Jurkat, Clone E6-1 (cell line): ENCODE measurements around the gene MRPL54.
"Not testable (repeated sequence)": the region's sequence is repeated elsewhere in the genome, so short reads cannot be mapped to it uniquely, and the experiment has no call there.

ENCODE experiments used
- DNase-seq: peaks from one replicate; pipeline ENCODE4 v3.0.0-alpha.2; 2011; ENCODE audit warnings: low read depth, low spot score
- H3K4me3 ChIP-seq: 2 replicates; pipeline ENCODE4 v1.5.1; 2011; ENCODE audit warnings: mild to moderate bottlenecking, low read length, control low read depth, moderate library complexity

Gene MRPL54

DNA sequence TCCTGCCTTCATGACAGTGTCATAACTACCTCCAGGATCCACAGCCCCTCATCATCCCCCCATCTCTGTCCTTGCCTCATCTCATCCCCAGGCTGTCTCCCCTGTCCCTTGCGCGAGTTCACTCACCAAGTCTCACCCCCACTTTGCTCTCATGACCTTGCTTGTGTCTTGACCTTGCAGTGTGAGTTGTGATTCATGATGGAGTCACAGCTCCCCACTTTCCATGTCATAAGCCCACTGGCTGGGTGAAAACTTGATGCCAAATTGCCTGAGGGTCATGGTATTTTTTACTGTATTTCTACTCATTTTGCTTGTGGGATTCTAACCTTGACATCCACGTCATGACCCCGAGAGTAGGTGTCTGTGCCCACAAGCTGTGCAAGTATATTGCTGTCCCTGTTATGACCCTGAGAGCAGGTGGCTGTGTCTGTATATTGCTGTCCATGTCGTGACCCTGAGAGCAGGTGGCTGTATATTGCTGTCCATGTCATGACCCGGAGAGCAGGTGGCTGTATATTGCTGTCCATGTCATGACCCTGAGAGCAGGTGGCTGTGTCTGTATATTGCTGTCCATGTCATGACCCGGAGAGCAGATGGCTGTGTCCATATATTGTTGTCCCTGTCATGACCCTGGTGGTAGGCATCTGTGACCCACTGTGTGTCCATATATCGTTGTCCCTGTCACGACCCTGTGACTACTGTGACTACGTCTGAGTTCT, 24.8 kb upstream of the MRPL54 start:
- no peak for DNase-seq
- H3K4me3 ChIP-seq, result no peak overlapping the region

DNA sequence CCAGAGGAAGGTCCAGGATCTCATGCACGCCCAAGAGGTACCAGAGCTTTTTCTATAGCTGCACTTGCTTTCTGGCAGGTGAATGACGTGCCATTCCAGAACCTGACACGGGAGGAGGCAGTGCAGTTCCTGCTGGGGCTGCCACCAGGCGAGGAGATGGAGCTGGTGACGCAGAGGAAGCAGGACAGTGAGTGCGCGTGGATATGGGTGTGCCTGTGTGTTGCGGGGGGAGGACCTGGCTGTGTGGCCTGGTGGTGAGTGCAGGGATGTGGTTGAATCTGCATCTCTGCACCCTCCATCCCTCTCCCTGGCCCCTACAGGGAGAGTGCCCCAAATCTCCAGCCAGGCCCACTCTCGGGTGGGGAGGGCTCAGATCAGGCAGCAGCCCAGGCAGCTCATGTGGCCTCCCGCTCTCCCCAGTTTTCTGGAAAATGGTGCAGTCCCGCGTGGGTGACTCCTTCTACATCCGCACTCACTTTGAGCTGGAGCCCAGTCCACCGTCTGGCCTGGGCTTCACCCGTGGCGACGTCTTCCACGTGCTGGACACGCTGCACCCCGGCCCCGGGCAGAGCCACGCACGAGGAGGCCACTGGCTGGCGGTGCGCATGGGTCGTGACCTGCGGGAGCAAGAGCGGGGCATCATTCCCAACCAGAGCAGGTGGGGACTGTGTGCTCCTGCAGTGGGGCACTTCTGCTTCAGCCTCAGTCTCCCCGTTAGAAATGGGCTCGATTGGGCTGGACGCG, 23.8 kb upstream of the MRPL54 start:
- no peak for DNase-seq

DNA sequence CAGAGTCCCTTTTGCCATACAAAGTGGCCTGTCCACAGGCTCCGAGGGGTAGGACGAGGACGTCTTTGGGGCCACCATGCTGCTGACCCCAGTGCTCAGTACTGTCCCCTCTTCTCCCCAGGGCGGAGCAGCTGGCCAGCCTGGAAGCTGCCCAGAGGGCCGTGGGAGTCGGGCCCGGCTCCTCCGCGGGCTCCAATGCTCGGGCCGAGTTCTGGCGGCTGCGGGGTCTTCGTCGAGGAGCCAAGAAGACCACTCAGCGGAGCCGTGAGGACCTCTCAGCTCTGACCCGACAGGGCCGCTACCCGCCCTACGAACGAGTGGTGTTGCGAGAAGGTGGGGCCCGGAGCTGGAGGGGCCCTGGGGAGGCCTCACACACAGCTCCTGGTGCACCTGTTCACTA, 22.1 kb upstream of the MRPL54 start:
- no peak for DNase-seq
- no peak overlapping the region for H3K4me3 ChIP-seq

More for the DNA sequence above, 23.8 kb upstream of the MRPL54 start:
- H3K4me3 ChIP-seq, result no peak overlapping the region

DNA sequence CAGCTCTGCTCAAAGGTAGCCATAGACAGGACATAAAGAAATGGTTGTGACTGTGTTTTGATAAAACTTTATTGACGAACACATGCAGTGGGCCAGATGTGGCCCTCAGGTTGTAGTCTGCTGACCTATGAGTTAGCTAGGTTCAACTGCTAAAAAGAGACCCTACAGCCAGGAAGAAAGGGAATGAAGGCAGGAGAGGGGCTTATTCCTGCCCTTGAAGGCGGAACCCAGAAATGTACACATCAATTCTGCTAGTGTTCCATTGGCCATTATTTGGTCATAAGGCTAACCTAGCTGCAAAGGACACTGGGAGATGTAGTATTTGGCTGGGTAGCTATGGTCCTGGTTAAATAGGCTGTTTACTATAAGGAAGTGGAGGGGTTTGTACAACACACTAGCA, 19.0 kb upstream of the MRPL54 start:
- no peak for DNase-seq
- H3K4me3 ChIP-seq, result no peak overlapping the region

GRCh38 chr19:3745363-3746045, 17.0 kb upstream of the MRPL54 start:
- no peak for DNase-seq
- H3K4me3 ChIP-seq, result no peak overlapping the region

- no peak for DNase-seq
- H3K4me3 ChIP-seq, result no peak overlapping the region
Observed at GRCh38 chr19:3746371-3747056, 16.0 kb upstream of the MRPL54 start.

- H3K4me3 ChIP-seq, result no peak overlapping the region
- no peak for DNase-seq
Observed at GRCh38 chr19:3748965-3749364, 13.5 kb upstream of the MRPL54 start.

DNA sequence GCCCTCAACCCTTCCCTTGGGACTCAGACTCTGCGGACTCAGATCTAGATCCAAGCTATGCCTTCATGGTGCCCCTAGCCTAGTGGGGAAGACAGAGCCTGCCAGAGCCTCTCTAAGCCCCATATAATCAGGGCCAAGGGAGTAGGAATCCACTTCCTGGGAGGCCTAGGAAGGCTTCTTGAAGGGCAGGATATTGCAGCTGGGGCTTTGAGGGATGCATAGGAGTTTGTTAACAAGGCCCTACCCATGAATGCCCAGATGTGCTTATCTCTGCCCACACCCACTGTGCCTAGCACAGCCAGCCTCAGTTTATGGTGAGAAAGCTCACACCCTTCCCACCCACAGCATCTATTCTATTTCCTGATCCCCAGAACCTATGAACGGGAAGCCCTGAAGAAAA, 12.3 kb upstream of the MRPL54 start:
- H3K4me3 ChIP-seq, result no peak overlapping the region
- no peak for DNase-seq

DNA sequence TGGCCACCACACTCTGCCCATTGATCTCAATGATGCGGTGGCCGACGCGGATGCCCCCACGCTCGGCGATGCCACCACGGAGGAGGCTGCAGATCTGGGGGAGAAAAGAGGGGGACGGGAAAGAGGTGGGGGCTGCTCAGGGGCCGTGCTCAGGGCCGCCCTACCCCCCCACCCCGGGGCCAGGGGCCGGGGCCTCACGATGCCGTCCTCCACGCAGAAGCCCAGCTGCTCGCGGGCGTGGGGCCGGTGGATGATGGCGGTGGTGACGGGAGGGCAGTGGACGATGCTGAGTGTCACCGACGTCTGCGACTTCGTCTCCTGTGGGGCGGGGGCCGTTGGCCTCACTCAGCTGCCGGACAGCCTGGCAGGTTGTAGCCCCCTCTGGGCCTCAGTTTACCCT, 11.2 kb upstream of the MRPL54 start:
- DNase-seq, result no peak
- H3K4me3 ChIP-seq, result no peak overlapping the region

DNA sequence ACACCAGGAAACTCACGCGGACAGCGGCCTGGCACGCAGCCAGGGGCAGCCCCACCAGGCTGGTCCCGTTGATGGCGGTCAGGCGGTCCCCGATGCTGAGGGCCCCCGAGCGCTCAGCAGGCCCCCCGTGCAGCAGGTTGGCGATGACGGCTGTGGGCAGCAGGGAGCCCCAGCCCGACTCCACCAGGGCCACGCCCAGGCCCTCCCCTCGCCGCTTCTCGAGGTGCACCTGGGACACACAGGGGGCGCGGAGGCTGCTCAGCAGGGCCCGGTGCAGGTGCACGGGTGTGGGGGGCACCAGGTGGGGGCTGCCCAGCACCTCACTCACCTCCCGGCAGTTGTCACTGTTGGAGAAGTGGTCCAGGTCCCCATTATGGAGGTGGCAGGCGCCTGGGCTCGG, 10.0 kb upstream of the MRPL54 start:
- no peak for DNase-seq
- H3K4me3 ChIP-seq, result no peak overlapping the region

DNA sequence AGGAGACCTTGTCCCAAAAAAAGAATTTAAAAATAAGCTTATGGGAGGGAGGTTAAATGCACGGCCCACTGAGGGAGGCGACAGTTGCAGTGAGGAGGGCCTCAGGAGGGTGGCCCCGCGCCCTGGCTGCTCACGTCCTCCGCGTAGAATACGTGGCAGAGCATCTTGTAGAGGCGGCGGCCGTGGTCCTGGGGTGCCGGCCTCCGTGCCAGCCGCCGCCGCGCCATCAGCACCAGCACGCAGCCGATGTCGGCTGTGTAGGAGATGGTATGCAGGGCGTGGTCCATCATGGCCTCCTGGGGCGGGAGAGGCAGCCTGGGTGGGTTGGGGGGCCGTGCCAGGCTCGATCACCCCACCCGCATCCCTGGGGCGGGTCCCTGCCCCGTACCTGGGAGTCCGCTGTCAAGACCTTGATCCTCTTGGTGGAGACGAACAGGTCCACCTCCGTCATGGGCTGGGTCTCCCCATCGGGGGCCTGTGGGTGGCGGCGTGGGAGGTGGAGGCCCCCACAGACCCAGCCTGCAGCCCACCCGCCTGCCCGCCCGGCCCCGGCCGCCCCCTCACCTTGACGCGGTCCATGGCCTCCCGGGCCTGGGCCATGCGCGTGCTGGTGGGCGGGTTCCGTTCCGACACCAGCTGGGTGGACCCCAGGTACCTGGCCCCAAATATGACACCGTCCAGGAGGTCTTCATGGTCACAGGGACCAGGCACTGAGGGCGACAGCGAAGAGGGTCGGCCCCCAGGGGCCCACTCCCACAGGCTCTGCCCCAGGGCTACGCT, 8.7 kb upstream of the MRPL54 start:
- H3K4me3 ChIP-seq, result no peak overlapping the region

GRCh38 chr19:3757705-3758104, 4.8 kb upstream of the MRPL54 start:
- not testable (repeated sequence) for H3K4me3 ChIP-seq, DNase-seq

More for the DNA sequence above, 8.7 kb upstream of the MRPL54 start:
- DNase-seq, result no peak

DNA sequence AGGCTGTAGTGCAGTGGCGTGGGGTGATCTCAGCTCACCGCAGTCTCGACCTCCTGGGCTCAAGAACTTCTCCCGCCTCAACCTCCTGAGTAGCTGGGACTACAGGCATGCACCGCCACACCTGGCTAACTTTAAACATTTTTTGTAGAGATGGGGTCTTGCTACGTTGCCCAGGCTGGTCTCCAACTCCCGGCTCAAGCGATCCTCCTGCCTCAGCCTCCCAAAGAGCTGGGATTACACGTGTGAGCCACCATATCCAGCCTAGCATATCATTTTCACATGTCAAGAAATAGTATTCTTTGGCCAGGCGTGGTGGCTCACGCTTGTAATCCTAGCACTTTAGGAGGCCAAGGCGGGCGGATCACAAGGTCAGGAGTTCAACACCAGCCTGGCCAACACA, 4.2 kb upstream of the MRPL54 start:
- not testable (repeated sequence) for H3K4me3 ChIP-seq, DNase-seq

- H3K4me3 ChIP-seq, result no peak overlapping the region
Observed at GRCh38 chr19:3759482-3760254, 2.8 kb upstream of the MRPL54 start.

DNA sequence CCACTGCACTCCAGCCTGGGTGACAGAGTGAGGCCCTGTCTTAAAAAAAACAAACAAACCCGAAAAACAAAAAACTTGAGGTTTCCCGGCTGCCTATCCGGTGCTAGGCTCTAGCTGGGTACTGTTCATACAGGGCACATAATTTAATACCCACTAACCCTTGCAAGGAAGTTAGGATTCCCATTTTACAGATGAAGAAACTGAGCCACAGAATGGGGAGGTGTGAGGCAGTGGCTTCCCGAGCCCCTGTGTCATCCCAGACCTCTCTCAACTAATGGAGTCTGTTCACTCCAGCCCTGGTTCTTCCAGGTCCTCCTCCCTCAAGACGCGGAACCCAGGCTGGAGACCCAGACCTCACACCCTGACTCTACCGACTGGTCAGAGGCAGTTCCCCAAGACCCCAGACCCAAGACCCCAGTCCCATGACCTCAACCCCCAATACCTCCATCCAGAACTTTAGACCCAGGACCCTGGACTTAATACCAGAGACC, 1.6 kb upstream of the MRPL54 start:
- DNase-seq, result no peak
- H3K4me3 ChIP-seq, result peak overlapping the region; percentile 98

More at GRCh38 chr19:3759482-3760254, 2.8 kb upstream of the MRPL54 start:
- DNase-seq, result no peak

DNA sequence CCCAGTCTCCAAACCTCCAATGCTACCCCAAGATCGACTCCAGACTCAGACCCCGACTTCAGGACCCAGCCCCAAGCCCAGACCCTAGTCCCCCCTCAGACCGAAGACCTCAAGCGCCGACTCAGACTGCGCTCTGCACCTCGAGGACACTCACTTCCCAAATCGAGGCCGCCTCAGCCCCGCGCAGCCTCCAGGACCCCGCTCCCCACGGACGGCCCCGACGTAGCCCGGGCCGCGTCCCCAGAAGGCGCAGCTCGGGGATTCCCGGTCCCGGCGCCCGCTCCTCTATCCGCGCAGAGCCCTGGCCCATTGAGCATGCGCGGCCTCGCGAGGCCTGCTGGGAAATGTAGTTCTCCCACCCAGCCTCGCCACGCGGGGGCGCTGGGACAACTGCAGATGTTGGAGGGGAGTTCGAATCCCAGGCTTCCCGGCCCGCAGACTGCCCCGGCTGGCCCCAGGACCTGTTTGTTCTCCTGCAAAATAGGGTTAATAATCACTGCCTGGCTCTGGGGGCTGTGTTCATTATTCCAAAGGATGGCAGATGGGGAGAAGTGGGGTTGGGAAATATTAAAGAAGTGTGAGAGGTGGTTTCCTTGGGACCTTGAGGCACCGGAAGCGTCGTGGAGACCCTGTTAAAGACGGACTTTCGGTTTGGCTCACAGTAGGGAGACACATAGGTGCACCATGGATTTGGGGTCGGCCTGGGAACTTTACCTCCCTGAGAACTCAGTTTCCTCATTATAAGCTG, 926 bp upstream of the MRPL54 start, which contains the start of gene APBA3:
Gene APBA3, minus strand, starts transcription at position 311 of the 748 bp plus-strand sequence. CDS start 1,428 bp downstream, outside the sequence.
- peak within 1 kb of the TSS; percentile 98 for H3K4me3 ChIP-seq
- DNase-seq, result peak; percentile 86

DNA sequence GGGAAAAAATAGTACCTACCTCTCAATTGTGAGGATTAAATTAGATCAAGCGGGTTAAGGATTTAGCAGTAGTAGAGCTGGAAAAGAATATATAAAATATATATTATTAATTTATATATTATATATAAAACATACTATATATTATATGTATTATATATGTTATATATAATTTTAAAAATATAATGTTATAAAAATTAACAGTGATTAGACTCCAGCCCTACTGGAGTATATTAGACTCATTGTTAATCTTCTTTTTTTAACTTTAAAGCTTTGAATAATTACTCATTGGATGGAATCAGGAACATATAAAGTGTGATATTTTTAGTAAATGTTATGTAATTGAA, 380 bp upstream of the MRPL54 start:
- H3K4me3 ChIP-seq, result peak overlapping the region; percentile 98
- no peak for DNase-seq
